Activated CD4-positive, alpha-beta T cell treated with anti-CD3 and anti-CD28 coated beads, Interleukin-2, Interleukin-4, amounts not matched to agents 100 ng/mL and 50 ng/mL, durations not matched to agents 16 hours and 8 hours (primary cell): ENCODE measurements around the gene TMPRSS3.
A peak's percentile ranks its signal among the peaks of the same experiment; 100 is the strongest.

Source experiments
- DNase-seq: peaks from one replicate; pipeline ENCODE4 v3.0.0-alpha.2; 2020; ENCODE audit warnings: low spot score

The TMPRSS3 gene

GRCh38 chr21:42387843-42388340 is 8.0 kb downstream of the TMPRSS3 start:
- no peak for DNase-seq

- no peak for DNase-seq
These were observed 8.7 kb downstream of the TMPRSS3 start for GRCh38 chr21:42387164-42387563.

- no peak for DNase-seq
These were observed 9.7 kb downstream of the TMPRSS3 start for GRCh38 chr21:42386034-42386591.

GRCh38 chr21:42385619-42386018 is 10.2 kb downstream of the TMPRSS3 start:
- no peak for DNase-seq

- no peak for DNase-seq
These were observed 10.9 kb downstream of the TMPRSS3 start for GRCh38 chr21:42384989-42385388.

- no peak for DNase-seq
These were observed 11.5 kb downstream of the TMPRSS3 start for GRCh38 chr21:42384156-42384945.

GRCh38 chr21:42383331-42383730 is 12.5 kb downstream of the TMPRSS3 start:
- DNase-seq = no peak

- no peak for DNase-seq
These were observed 12.9 kb downstream of the TMPRSS3 start for GRCh38 chr21:42382915-42383314.

- peak; percentile 49 for DNase-seq
These were observed 14.4 kb downstream of the TMPRSS3 start for GRCh38 chr21:42381347-42381984.

- no peak for DNase-seq
These were observed 16.2 kb downstream of the TMPRSS3 start for GRCh38 chr21:42379426-42380215.

- DNase-seq = no peak
These were observed 17.4 kb downstream of the TMPRSS3 start for GRCh38 chr21:42378418-42378817.

GRCh38 chr21:42377951-42378340 is 17.9 kb downstream of the TMPRSS3 start:
- DNase-seq = no peak

GRCh38 chr21:42377211-42377950 is 18.5 kb downstream of the TMPRSS3 start:
- no peak for DNase-seq

GRCh38 chr21:42376338-42376982 is 19.4 kb downstream of the TMPRSS3 start:
- DNase-seq = peak; percentile 58

GRCh38 chr21:42375966-42376337 is 19.9 kb downstream of the TMPRSS3 start:
- no peak for DNase-seq

GRCh38 chr21:42375506-42375905 is 20.3 kb downstream of the TMPRSS3 start:
- DNase-seq = no peak

GRCh38 chr21:42374864-42375499 is 20.9 kb downstream of the TMPRSS3 start:
- DNase-seq = no peak

GRCh38 chr21:42374457-42374856 is 21.4 kb downstream of the TMPRSS3 start:
- no peak for DNase-seq

- no peak for DNase-seq
These were observed 21.9 kb downstream of the TMPRSS3 start for GRCh38 chr21:42373908-42374455.

GRCh38 chr21:42373196-42373907 is 22.5 kb downstream of the TMPRSS3 start:
- DNase-seq = peak; percentile 24
